Activated T-cell treated with anti-CD3 and anti-CD28 coated beads for 1 hour (primary cell): ENCODE measurements around the gene CFAP91.
"Not testable (repeated sequence)": the region's sequence is repeated elsewhere in the genome, so short reads cannot be mapped to it uniquely, and the experiment has no call there.

Source experiments
- DNase-seq: peaks from one replicate; pipeline ENCODE4 v3.0.0-alpha.2; 2020; ENCODE audit warnings: low read depth

CFAP91 gene

DNA sequence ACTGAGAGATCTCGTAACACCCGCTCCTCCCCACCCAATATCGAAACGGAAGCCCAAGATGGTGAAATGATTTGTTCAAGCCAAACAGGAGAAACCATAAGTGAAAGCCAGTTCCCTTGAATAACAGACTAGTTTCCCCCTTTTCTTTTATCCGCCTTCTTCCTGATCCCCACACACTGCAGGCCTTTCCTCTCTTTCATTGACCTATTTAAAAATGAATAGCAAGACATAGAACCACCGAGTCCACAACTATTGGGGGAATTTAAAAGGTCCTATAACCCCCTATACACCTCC, 25.2 kb upstream of the CFAP91 start:
- DNase-seq: no peak

GRCh38 chr3:119678209-119678608, 24.6 kb upstream of the CFAP91 start:
- not testable (repeated sequence) for DNase-seq

DNA sequence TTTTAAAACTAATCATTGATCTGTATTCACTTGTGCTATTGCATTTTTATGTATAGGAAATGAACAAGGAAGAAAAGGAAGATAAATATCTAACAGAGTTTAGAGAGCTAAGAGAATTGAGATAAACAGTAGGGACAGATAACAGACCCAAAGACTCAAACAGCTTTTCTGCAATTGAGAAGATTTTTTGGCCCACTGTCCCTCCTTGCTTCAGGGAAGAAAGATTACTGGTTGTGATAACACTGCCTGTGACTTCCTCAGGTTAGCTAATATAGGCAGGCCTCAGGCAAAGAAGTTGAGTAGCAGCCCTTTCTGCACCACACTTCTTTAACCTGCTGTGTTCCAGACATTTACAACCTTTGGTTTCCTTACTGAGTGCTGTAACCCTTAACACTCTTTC, 22.9 kb upstream of the CFAP91 start:
- DNase-seq: no peak

DNA sequence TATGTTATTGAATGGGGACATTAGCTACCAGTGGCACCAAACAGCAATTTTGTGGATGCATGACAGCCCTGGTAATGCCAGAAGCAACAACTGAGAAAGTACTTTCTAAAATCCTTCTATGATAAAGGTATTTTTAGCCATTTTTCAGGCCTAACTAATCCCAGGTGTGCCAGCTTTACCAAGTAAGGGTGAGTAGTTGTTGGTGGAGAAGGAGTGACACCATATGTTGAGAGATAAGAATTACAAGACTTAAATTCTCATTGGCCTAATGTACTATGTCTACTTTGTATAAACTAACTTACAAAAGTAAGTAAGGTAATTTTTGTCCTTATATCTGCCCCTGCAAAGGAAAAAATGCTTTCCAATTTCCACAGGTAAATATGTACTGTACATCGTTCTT, 21.5 kb upstream of the CFAP91 start:
- no peak for DNase-seq

DNA sequence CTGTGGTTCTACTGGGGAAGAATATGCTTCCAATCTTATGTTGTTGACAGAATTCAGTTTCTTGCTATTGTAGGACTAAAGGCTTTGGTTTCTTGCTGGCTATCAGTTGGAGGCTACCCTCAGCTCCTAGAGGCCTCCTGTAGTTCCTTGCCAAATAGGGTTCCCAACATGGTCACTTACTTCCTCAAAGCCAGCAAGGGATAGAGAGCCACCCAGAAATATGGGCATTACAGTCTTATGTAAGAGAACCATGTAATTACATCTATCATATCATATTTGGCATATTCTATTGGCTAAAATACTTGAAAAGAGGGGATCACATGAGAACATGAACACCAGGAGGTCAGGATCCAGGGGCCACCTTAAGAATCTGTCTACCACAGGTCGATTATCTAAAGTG, 19.4 kb upstream of the CFAP91 start:
- no peak for DNase-seq

- no peak for DNase-seq
These were observed 12.7 kb upstream of the CFAP91 start for GRCh38 chr3:119690043-119690656.

- DNase-seq: no peak
These were observed 7.3 kb upstream of the CFAP91 start for GRCh38 chr3:119695480-119695879.

DNA sequence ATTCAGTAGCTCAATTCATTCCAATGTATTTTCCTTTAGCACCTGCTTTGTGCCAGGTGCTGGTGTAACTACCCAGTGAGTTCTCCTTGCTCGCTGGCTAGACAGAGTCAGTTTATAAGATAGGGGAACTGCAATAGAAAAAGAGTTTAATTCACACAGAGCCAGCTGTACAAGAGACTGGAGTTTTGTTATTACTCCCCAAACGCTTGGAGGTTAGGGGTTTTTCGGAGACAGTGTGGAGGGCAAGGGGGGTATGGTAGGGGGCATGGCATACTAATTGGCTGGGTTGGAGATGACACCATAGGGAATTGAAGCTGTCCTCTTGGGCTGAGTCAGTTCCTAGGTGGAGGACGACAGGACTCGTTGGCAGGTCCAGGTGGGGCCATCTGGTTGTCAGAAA, 5.4 kb upstream of the CFAP91 start:
- DNase-seq: no peak

GRCh38 chr3:119700269-119700919, 2.4 kb upstream of the CFAP91 start:
- DNase-seq: no peak

- DNase-seq: no peak
These were observed 1.7 kb upstream of the CFAP91 start for GRCh38 chr3:119700920-119701734.

DNA sequence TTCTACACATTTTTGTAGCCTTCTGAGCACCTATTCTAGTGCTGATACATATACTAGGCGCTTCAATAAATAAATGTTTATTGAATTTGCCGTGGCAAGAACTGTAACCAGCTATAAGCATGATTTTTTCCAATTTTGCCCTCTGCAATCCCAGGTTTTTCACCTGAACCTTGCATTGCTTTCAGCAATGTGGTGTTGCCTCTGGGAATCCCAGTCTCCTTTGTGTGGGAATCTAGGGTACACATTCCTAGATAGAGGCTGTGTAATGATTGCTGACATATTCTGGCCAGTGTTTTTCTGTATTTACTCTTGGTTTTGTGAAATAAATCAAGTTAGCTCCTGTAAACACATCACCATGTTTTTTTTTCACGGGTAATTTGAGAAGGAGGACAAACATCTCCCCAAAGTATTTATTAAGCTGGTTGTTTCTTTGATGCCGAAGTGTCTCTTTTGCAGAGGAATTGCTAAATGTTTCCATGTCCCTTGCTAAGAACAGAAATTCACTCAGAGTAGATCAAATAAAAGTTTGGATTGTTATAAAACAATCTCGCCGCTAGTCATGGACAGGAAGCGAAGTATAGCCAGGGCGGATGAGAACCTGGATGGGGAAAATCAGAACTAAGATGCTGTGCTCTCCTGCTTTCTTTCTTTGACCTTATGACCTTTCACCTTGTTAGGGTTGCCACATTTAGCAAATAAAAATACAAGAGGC, 1.2 kb downstream of the CFAP91 start:
- DNase-seq: no peak

DNA sequence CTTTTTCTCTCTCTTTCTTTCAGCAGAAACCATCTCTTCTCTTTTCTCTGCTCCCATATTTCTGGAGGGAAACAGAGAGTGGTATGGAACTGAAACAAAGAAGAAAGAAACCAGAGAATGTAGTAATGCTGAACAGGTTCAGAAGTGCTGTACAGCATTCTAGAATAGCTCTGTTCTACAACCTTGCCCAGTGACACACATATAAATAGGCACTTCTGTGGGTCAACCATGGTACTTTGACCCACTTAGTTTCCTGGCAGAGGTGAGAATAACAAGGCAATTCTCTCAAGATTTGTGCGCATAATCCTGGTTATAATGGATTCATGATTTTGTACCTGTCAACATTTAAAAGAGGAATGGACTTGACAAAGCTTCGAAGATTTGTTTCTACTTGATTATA, 12.3 kb downstream of the CFAP91 start:
- DNase-seq: no peak

DNA sequence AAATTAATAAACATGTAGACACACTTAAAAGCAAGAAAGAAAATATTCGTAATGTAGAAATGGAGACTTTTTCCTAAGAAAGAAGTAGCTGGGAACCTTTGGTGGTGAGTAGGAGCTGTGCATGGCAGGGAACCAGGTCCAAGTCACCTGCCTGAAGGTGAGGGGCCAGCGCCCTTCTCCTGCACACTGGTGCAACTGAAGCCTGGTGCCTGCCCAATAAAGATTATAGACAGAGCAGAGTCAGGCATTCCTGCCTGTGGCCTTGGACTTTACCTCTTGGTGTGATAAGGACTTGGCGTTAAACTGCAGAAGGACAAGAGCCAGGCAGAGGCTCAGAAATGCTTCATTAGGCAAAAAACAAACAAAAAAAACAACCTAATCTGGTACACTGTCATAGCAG, 14.2 kb downstream of the CFAP91 start:
- DNase-seq: no peak

GRCh38 chr3:119717520-119717919, 14.7 kb downstream of the CFAP91 start:
- no peak for DNase-seq

DNA sequence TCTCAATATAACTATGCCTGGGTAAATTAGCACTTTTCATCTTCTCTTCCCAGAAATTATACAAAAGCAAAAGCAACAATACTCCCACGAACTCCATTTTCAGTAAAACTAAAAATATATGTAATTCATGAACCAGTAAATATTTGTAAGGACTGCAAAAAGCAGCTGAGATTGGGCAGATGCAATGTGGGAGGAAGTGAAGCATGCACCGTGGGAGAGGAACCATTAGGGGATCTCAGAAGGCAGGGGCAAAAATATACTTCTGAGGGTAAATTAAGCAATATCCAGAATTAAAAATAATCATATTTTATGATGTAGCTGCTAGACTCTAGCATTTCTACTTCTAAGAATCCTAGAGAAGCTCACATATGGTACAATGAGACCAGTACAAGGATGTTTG, 20.2 kb downstream of the CFAP91 start:
- DNase-seq: no peak

DNA sequence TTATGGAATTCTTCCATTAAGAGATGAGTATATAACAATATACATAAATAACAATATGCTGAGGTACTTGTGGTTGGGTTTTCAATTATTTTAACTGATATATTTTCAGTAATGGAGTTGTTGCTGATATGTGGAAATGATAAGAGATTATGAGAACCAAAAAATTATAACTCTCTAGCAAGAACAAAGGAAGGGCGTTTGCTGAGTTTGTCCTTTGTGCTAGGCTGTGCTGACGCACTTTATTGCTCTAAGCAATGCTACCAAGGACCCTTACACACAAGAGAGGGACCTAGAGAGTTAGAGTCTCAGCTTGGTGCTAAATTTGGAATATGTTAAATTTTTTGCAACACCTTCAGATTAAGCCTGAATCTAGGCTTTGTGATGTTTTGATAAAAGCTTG, 24.1 kb downstream of the CFAP91 start:
- no peak for DNase-seq

DNA sequence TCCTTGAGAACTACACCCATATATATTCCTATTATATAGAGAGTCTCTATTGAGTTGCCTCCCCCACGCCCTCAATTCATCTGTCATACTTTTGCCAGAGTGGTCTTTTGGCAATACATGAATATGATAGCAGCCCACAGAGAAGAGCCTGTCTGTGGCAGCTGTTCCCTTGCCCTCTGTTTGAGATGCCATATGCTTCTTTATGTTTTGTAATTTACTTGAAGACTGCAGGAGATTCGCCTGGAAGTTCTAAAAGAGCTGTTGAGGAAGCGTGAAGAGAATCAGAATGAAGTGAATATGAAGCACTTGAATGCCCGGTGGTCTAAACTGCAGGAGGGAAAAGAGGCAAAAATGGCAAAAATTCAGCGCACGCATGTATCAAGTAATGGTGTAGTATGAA, 27.2 kb downstream of the CFAP91 start:
- DNase-seq: no peak

- no peak for DNase-seq
These were observed 28.9 kb downstream of the CFAP91 start for GRCh38 chr3:119731560-119732343.

GRCh38 chr3:119733812-119734211, 31.0 kb downstream of the CFAP91 start:
- DNase-seq: no peak

DNA sequence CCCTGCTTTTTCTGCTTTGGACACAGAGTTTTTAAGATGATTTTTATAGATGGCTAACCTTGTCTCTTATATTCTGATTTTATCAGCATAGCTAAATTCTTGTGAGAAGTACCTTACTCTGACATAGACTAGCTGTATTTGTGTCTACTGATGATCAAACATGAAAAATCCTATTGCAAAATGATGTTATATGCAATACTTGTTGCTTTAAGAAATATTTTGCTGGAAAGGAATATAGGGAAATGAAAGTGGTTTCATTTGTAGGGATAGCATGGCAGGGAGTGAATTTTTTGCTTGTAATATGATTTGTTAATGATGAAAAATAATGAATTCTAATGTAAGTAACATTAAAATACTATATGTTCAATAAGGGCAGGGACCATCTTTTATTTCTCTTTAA, 35.9 kb downstream of the CFAP91 start:
- DNase-seq: no peak

- DNase-seq: no peak
These were observed 39.1 kb downstream of the CFAP91 start for GRCh38 chr3:119741657-119742590.
